ENCODE data around the gene C1QTNF8. TPM values are rescaled to one million over a fixed set of nuclear protein-coding genes. Genes with fewer than 3 reads are reported as not detected.

Gene C1QTNF8
- total RNA-seq, 3 donors from 2014 or later (not counting 1 experiment from before 2014, with no cell fraction given): not detected

GRCh38 chr16:1133810-1134520 lies 37.9 kb upstream of the C1QTNF8 start:
- Mint-ChIP-seq H3K36me3 (no peaks in the 10 kb centered on the region), H3K4me3 (no peak overlapping the region), H3K27ac (no peak overlapping the region), H3K9me3 (no peaks in the 10 kb centered on the region), H3K27me3 (ENCODE audit: low read depth in 2 of 2) (no peaks in the 10 kb centered on the region), H3K4me1 (no peaks in the 10 kb centered on the region)
- no peaks in the 10 kb centered on the region for H3K36me3 ChIP-seq (ENCODE audit: control insufficient read depth, insufficient read depth, low read length)
- H3K4me3 ChIP-seq (ENCODE audit: low read length): no peak overlapping the region
- intact Hi-C loops (cut with micrococcal nuclease): no loop called here
- no peak for TF ChIP-seq CTCF (IDR thresholded peaks at IDR 0.05)
- H3K9me3 ChIP-seq (ENCODE audit: control insufficient read depth, insufficient read depth, low read length): no peaks in the 10 kb centered on the region
- DNase-seq (no peak), ATAC-seq (no peak)
- no peaks in the 10 kb centered on the region for H3K4me1 ChIP-seq (ENCODE audit: control insufficient read depth, insufficient read depth, low read length)
- 57% methylated on average over 28 of the region's 30 CpGs for WGBS (ENCODE audit: insufficient coverage)
- no peaks in the 10 kb centered on the region for H3K27me3 ChIP-seq (ENCODE audit: control insufficient read depth, insufficient read depth, low read length)
- no peak overlapping the region for H3K27ac ChIP-seq (ENCODE audit: low read length)

- H3K27ac ChIP-seq (ENCODE audit: low read length): no peak overlapping the region
- no peaks in the 10 kb centered on the region for H3K9me3 ChIP-seq (ENCODE audit: control insufficient read depth, insufficient read depth, low read length)
- H3K4me1 ChIP-seq (ENCODE audit: control insufficient read depth, insufficient read depth, low read length): no peaks in the 10 kb centered on the region
- Mint-ChIP-seq H3K9me3 (no peaks in the 10 kb centered on the region), H3K36me3 (no peaks in the 10 kb centered on the region), H3K27me3 (ENCODE audit: low read depth in 2 of 2) (no peaks in the 10 kb centered on the region), H3K27ac (no peak overlapping the region), H3K4me3 (no peak overlapping the region), H3K4me1 (no peaks in the 10 kb centered on the region)
- H3K4me3 ChIP-seq (ENCODE audit: low read length): no peak overlapping the region
- H3K36me3 ChIP-seq (ENCODE audit: control insufficient read depth, insufficient read depth, low read length): no peaks in the 10 kb centered on the region
- intact Hi-C loops (cut with micrococcal nuclease): no loop called here
- DNase-seq (no peak), ATAC-seq (no peak)
- 86% methylated on average over 18 of the region's 18 CpGs for WGBS (ENCODE audit: insufficient coverage)
- TF ChIP-seq CTCF (IDR thresholded peaks at IDR 0.05): no peak
- H3K27me3 ChIP-seq (ENCODE audit: control insufficient read depth, insufficient read depth, low read length): no peaks in the 10 kb centered on the region
Observed at GRCh38 chr16:1133271-1133670, 37.2 kb upstream of the C1QTNF8 start.

GRCh38 chr16:1132431-1132830 lies 36.4 kb upstream of the C1QTNF8 start:
- H3K9me3 Mint-ChIP-seq: no peaks in the 10 kb centered on the region
- H3K36me3 ChIP-seq (ENCODE audit: control insufficient read depth, insufficient read depth, low read length): no peaks in the 10 kb centered on the region
- H3K27me3 ChIP-seq (ENCODE audit: control insufficient read depth, insufficient read depth, low read length): no peaks in the 10 kb centered on the region
- WGBS (ENCODE audit: insufficient coverage): 67% methylated on average over 15 of the region's 15 CpGs
- H3K4me3 ChIP-seq (ENCODE audit: low read length): no peak overlapping the region
- H3K27ac Mint-ChIP-seq: no peak overlapping the region
- TF ChIP-seq CTCF (IDR thresholded peaks at IDR 0.05): no peak
- H3K4me1 Mint-ChIP-seq: no peaks in the 10 kb centered on the region
- H3K27me3 Mint-ChIP-seq (ENCODE audit: low read depth in 2 of 2): no peaks in the 10 kb centered on the region
- intact Hi-C loops (cut with micrococcal nuclease): no loop called here
- no peaks in the 10 kb centered on the region for H3K9me3 ChIP-seq (ENCODE audit: control insufficient read depth, insufficient read depth, low read length)
- H3K36me3 Mint-ChIP-seq: no peaks in the 10 kb centered on the region
- ATAC-seq (no peak), DNase-seq (no peak)
- no peak overlapping the region for H3K27ac ChIP-seq (ENCODE audit: low read length)
- H3K4me1 ChIP-seq (ENCODE audit: control insufficient read depth, insufficient read depth, low read length): no peaks in the 10 kb centered on the region
- H3K4me3 Mint-ChIP-seq: no peak overlapping the region

All from natural killer cell (primary cell).